Neural cell (in vitro differentiated cells): ENCODE measurements around the gene ITGB1. TPM values are rescaled to one million over a fixed set of nuclear protein-coding genes. Genes with fewer than 3 reads are reported as not detected.

Experiments used
- H2AFZ ChIP-seq: fragments of 200-600, 300-800 bp; sonication (generic), shearing (Covaris generic); 2 replicates; pipeline ENCODE4 v1.6.0; 2014; ENCODE audit warnings: low read depth, mild to moderate bottlenecking, antibody characterized with exemption, low read length, moderate library complexity
- H3F3A ChIP-seq: fragments of 200-600 bp; shearing (Covaris generic); 2 replicates; pipeline ENCODE4 v1.6.1; 2016; ENCODE audit warnings: mild to moderate bottlenecking, moderate library complexity, mixed read lengths, antibody characterized with exemption, low read length; ENCODE audit not compliant: insufficient read depth, poor library complexity, severe bottlenecking
- H3K27ac ChIP-seq: fragments of 200-600, 300-800 bp; sonication (generic), shearing (Covaris generic); 2 replicates; pipeline ENCODE4 v1.5.1; 2014; ENCODE audit warnings: mild to moderate bottlenecking, low read length, moderate library complexity
- H3K27me3 ChIP-seq: fragments of 300-800, 200-600 bp; sonication (generic), shearing (Covaris generic); 2 replicates; pipeline ENCODE4 v1.6.0; 2014; ENCODE audit warnings: mild to moderate bottlenecking, low read depth, low read length, moderate library complexity; ENCODE audit not compliant: insufficient read depth
- H3K36me3 ChIP-seq: fragments of 300-800, 200-600 bp; sonication (generic), shearing (Covaris generic); 2 replicates; pipeline ENCODE4 v1.5.1; 2014; ENCODE audit warnings: mild to moderate bottlenecking, antibody characterized with exemption, low read length, moderate library complexity; ENCODE audit not compliant: insufficient read depth
- H3K4me2 ChIP-seq: fragments of 300-800, 200-600 bp; sonication (generic), shearing (Covaris generic); 2 replicates; pipeline ENCODE4 v1.6.0; 2014; ENCODE audit warnings: mild to moderate bottlenecking, low read length
- H3K4me3 ChIP-seq: fragments of 300-800, 200-600 bp; sonication (generic), shearing (Covaris generic); 2 replicates; pipeline ENCODE4 v1.5.1; 2014; ENCODE audit warnings: mild to moderate bottlenecking, low read length, moderate library complexity
- H3K79me2 ChIP-seq: fragments of 200-600 bp; shearing (Covaris generic); replicated peaks from 2 replicates; pipeline ENCODE4 v1.6.0; 2014; ENCODE audit warnings: mild to moderate bottlenecking, low read length, moderate library complexity; ENCODE audit not compliant: insufficient read depth
- H3K9ac ChIP-seq: fragments of 300-800, 200-600 bp; sonication (generic), shearing (Covaris generic); 2 replicates; pipeline ENCODE4 v1.6.1; 2016; ENCODE audit warnings: mild to moderate bottlenecking, low read length, mixed read lengths
- H3K9me2 ChIP-seq: fragments of 200-600 bp; shearing (Covaris generic); 2 replicates; pipeline ENCODE4 v1.6.1; 2016; ENCODE audit warnings: mild to moderate bottlenecking, low read length, mixed read lengths; ENCODE audit not compliant: insufficient read depth
- H3K9me3 ChIP-seq: fragments of 200-600, 300-800 bp; sonication (generic), shearing (Covaris generic); 2 replicates; pipeline ENCODE4 v1.6.1; 2016; ENCODE audit warnings: mild to moderate bottlenecking, mixed run types, low read length, moderate library complexity, mixed read lengths
- H4K20me1 ChIP-seq: fragments of 200-600 bp; shearing (Covaris generic); 2 replicates; pipeline ENCODE4 v1.6.1; 2016; ENCODE audit warnings: mild to moderate bottlenecking, mixed run types; ENCODE audit not compliant: insufficient read depth
- CTCF ChIP-seq: fragments of 450-650 bp; IDR thresholded peaks from 2 replicates; pipeline ENCODE4 v1.5.1; 2014; ENCODE audit warnings: antibody characterized with exemption, mild to moderate bottlenecking, moderate library complexity; ENCODE audit not compliant: poor library complexity, severe bottlenecking
- EP300 ChIP-seq: fragments of 450-650 bp; conservative IDR thresholded peaks from 2 replicates; pipeline ENCODE4 v1.6.1; 2014; ENCODE audit warnings: antibody characterized with exemption, mild to moderate bottlenecking, moderate library complexity; ENCODE audit not compliant: poor library complexity, severe bottlenecking
- EZH2 ChIP-seq: fragments of 200-600, 300-800 bp; shearing (Covaris generic), sonication (generic); IDR thresholded peaks from 2 replicates; pipeline ENCODE4 v1.6.1; 2014; ENCODE audit warnings: antibody characterized with exemption, low read length, borderline replicate concordance, mild to moderate bottlenecking; ENCODE audit not compliant: insufficient read depth, poor library complexity, severe bottlenecking
- MXI1 ChIP-seq: fragments of 450-650 bp; conservative IDR thresholded peaks from 2 replicates; pipeline ENCODE4 v1.6.1; 2014; ENCODE audit warnings: antibody characterized with exemption, mild to moderate bottlenecking; ENCODE audit not compliant: poor library complexity, severe bottlenecking
- POLR2AphosphoS5 ChIP-seq: IDR thresholded peaks from 2 replicates; pipeline ENCODE4 v1.6.1; 2012
- RAD21 ChIP-seq: fragments of 450-650 bp; conservative IDR thresholded peaks from 2 replicates; pipeline ENCODE4 v1.6.1; 2014; ENCODE audit warnings: antibody characterized with exemption, mild to moderate bottlenecking, moderate library complexity
- SMC3 ChIP-seq: fragments of 450-650 bp; conservative IDR thresholded peaks from 2 replicates; pipeline ENCODE4 v1.6.1; 2014; ENCODE audit warnings: antibody characterized with exemption, mild to moderate bottlenecking, moderate library complexity; ENCODE audit not compliant: poor library complexity
- TAF1 ChIP-seq: IDR thresholded peaks from 2 replicates; pipeline ENCODE4 v1.6.1; 2012; ENCODE audit warnings: low read depth
- polyA plus RNA-seq: library from polyadenylated mRNA; depleted of rRNA; stranded (reverse); fragments of >200 nt; gene quantifications from 2 replicates; pipeline ENCODE4 v1.2.3, GENCODE V29; 2014
- TF ChIP-seq, protein P1 (sequence below): IDR thresholded peaks from 2 replicates; pipeline ENCODE4 v1.6.1; 2012; ENCODE audit warnings: borderline replicate concordance

The ITGB1 gene
- polyA plus RNA-seq, 1 donor from 2014 or later: 62.4 TPM

GRCh38 chr10:32893916-32894664 is 63.9 kb downstream of the ITGB1 start:
- Histone ChIP-seq H3K36me3 (peaks cover 5% of the 10 kb centered on the region), H3K27ac (no peak overlapping the region), H4K20me1 (no peaks in the 10 kb centered on the region)

DNA sequence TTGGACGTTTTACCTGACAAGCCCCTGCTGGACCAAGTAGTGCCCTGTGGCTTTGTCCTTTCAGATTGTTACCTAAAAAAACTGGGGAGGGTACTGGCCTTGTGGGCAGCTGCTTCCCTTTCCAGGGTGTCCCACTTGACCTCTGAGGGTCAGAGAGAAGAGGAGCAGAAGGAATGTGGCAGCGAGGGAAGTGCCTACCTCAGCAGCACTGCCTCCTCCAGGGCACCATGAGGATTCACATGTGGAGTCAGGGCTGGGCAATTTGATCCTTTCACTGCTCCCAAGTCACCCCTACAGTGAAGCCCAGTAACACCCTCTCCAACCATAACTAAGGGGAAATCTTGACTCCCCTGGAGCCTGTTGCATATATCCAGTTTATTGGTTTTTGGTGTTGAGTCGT is 64.6 kb downstream of the ITGB1 start:
- no peaks in the 10 kb centered on the region for H3K9me2 ChIP-seq
- no peaks in the 10 kb centered on the region for H3K27me3 ChIP-seq
- H3K9ac ChIP-seq: no peak overlapping the region
- H3K4me3 ChIP-seq: no peak overlapping the region
- H4K20me1 ChIP-seq: no peaks in the 10 kb centered on the region
- H2AFZ ChIP-seq: no peak overlapping the region
- H3K79me2 ChIP-seq: no peaks in the 10 kb centered on the region
- H3F3A ChIP-seq: no peaks in the 10 kb centered on the region
- no peak overlapping the region for H3K4me2 ChIP-seq
- no peak overlapping the region for H3K27ac ChIP-seq
- H3K9me3 ChIP-seq: no peaks in the 10 kb centered on the region
- no peak for TF ChIP-seq SMC3
- TF ChIP-seq EP300: no peak
- no peak for TF ChIP-seq MXI1
- TF ChIP-seq POLR2AphosphoS5: no peak
- TF ChIP-seq RAD21: no peak
- no peak for TF ChIP-seq CTCF
- no peak for TF ChIP-seq EZH2
- TF ChIP-seq TAF1: no peak
- TF ChIP-seq, protein P1, sequence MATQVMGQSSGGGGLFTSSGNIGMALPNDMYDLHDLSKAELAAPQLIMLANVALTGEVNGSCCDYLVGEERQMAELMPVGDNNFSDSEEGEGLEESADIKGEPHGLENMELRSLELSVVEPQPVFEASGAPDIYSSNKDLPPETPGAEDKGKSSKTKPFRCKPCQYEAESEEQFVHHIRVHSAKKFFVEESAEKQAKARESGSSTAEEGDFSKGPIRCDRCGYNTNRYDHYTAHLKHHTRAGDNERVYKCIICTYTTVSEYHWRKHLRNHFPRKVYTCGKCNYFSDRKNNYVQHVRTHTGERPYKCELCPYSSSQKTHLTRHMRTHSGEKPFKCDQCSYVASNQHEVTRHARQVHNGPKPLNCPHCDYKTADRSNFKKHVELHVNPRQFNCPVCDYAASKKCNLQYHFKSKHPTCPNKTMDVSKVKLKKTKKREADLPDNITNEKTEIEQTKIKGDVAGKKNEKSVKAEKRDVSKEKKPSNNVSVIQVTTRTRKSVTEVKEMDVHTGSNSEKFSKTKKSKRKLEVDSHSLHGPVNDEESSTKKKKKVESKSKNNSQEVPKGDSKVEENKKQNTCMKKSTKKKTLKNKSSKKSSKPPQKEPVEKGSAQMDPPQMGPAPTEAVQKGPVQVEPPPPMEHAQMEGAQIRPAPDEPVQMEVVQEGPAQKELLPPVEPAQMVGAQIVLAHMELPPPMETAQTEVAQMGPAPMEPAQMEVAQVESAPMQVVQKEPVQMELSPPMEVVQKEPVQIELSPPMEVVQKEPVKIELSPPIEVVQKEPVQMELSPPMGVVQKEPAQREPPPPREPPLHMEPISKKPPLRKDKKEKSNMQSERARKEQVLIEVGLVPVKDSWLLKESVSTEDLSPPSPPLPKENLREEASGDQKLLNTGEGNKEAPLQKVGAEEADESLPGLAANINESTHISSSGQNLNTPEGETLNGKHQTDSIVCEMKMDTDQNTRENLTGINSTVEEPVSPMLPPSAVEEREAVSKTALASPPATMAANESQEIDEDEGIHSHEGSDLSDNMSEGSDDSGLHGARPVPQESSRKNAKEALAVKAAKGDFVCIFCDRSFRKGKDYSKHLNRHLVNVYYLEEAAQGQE: no peak
- H3K36me3 ChIP-seq: peaks cover 5% of the 10 kb centered on the region

More at GRCh38 chr10:32893916-32894664, 63.9 kb downstream of the ITGB1 start:
- no peak overlapping the region for H3K9ac ChIP-seq
- TF ChIP-seq EP300 (no peak), SMC3 (no peak), POLR2AphosphoS5 (no peak), MXI1 (no peak)
- no peaks in the 10 kb centered on the region for H3K27me3 ChIP-seq
- no peaks in the 10 kb centered on the region for H3K79me2 ChIP-seq
- no peaks in the 10 kb centered on the region for H3K9me3 ChIP-seq
- no peaks in the 10 kb centered on the region for H3F3A ChIP-seq
- no peaks in the 10 kb centered on the region for H3K9me2 ChIP-seq
- H3K4me2 ChIP-seq: no peak overlapping the region
- no peak overlapping the region for H3K4me3 ChIP-seq
- H2AFZ ChIP-seq: no peak overlapping the region
